K562 (cell line): ENCODE data around the gene ARFGAP1. TPM values are rescaled to one million over a fixed set of nuclear protein-coding genes. Genes with fewer than 3 reads are reported as not detected.

Source experiments
- ATAC-seq: fragments of 200-7000 bp; cut with Tn5 transposase; 3 replicates; pipeline ENCODE4 v1.9.1; 2020; ENCODE audit warnings: moderate library complexity
- BruUV-seq: library from RNA; stranded (reverse); fragments of 400-500 nt; replicated peaks from 2 replicates; lab custom pipeline; 2021; lab: Mats Ljungman, UMichigan
- CTCF ChIA-PET: fragments of 300-600 bp; formaldehyde crosslinking; extraction: SDS; loops from one replicate; lab custom pipeline; 2021; ENCODE audit warnings: low intra/inter-chr PET ratio; lab: Yijun Ruan, JAX
- POLR2A ChIA-PET: fragments of 300-600, 350-650 bp; sonication (Branson Sonifier 250); formaldehyde crosslinking; extraction: SDS; loops from one replicate; lab custom pipeline; 2021; ENCODE audit warnings: antibody characterized with exemption, inconsistent platforms; lab: Yijun Ruan, JAX
- DNase-seq, 4 experiments: peaks; one replicate each; pipeline versions ENCODE4 v3.0.0 to v3.0.0-alpha.2; 2011 to 2018; ENCODE audit warnings: low spot score in 3 of 4, mixed read lengths in 3 of 4; ENCODE audit errors: extremely low read depth in 1 of 4
- FAIRE-seq: peaks from 2 replicates; lab custom pipeline; 2011; peaks lifted over from hg19 to GRCh38; lab: Jason Lieb, UNC
- H2AFZ ChIP-seq: 2 replicates; pipeline ENCODE4 v1.6.0; 2011; ENCODE audit warnings: low read depth, low read length, control low read depth, inconsistent platforms
- H3K27ac ChIP-seq: fragments of 200-600 bp; 3 replicates; pipeline ENCODE4 v1.8.0; 2011; ENCODE audit warnings: low read depth, mild to moderate bottlenecking, control low read depth, inconsistent platforms, low read length, moderate library complexity, mixed read lengths; ENCODE audit errors: extremely low read depth
- H3K27me3 ChIP-seq, 2 experiments: fragments of 300-600 bp in 1 of 2; 2 replicates in 1 of 2; 3 replicates in 1 of 2; pipeline versions ENCODE4 v1.6.0 to v1.8.0; 2011; ENCODE audit warnings: inconsistent platforms in 2 of 2, low read length in 2 of 2, mild to moderate bottlenecking in 1 of 2, mixed read lengths in 1 of 2, moderate library complexity in 1 of 2; ENCODE audit not compliant: control insufficient read depth in 2 of 2, insufficient read depth in 2 of 2
- H3K36me3 ChIP-seq: fragments of 300-600 bp; 3 replicates; pipeline ENCODE4 v1.8.0; 2011; ENCODE audit warnings: mild to moderate bottlenecking, low read length, inconsistent platforms; ENCODE audit not compliant: control insufficient read depth, insufficient read depth
- H3K4me1 ChIP-seq, 2 experiments: fragments of 200-600 bp in 1 of 2; replicated peaks in 1 of 2; 2 replicates in 1 of 2; 3 replicates in 1 of 2; pipeline versions ENCODE4 v1.5.1 to v1.8.0; 2011; ENCODE audit warnings: inconsistent platforms in 2 of 2, low read length in 2 of 2, mild to moderate bottlenecking in 1 of 2, mixed read lengths in 1 of 2, moderate library complexity in 1 of 2; ENCODE audit not compliant: control insufficient read depth in 2 of 2, insufficient read depth in 2 of 2
- H3K4me2 ChIP-seq: 2 replicates; pipeline ENCODE4 v1.6.1; 2011; ENCODE audit warnings: low read length, control low read depth, inconsistent platforms, mixed read lengths; ENCODE audit not compliant: insufficient read depth
- H3K4me3 ChIP-seq: fragments of 200-600 bp; sonication (generic), shearing (Covaris generic); 2 replicates; pipeline ENCODE4 v1.5.1; 2016; ENCODE audit warnings: control low read depth, inconsistent platforms
- H3K79me2 ChIP-seq: fragments of 200-600 bp; 3 replicates; pipeline ENCODE4 v1.8.0; 2011; ENCODE audit warnings: low read length, inconsistent platforms; ENCODE audit not compliant: control insufficient read depth, insufficient read depth
- H3K9ac ChIP-seq, 2 experiments: 2 replicates each; pipeline versions ENCODE4 v1.6.0 to v1.6.1; 2011; ENCODE audit warnings: low read depth in 2 of 2, low read length in 2 of 2, control low read depth in 1 of 2, inconsistent platforms in 1 of 2, mild to moderate bottlenecking in 1 of 2, mixed read lengths in 1 of 2; ENCODE audit not compliant: insufficient read depth in 1 of 2
- H3K9me1 ChIP-seq: one replicate; pipeline ENCODE4 v1.6.0; 2011; ENCODE audit warnings: inconsistent platforms, mild to moderate bottlenecking, low read length, moderate library complexity; ENCODE audit not compliant: control insufficient read depth, insufficient read depth
- H3K9me3 ChIP-seq: replicated peaks from 2 replicates; pipeline ENCODE4 v1.5.1; 2011; ENCODE audit warnings: low read depth, low read length, inconsistent platforms; ENCODE audit not compliant: control insufficient read depth, insufficient read depth
- H4K20me1 ChIP-seq: replicated peaks from 2 replicates; pipeline ENCODE4 v1.6.1; 2011; ENCODE audit warnings: low read length, inconsistent platforms, mixed read lengths; ENCODE audit not compliant: control insufficient read depth, insufficient read depth
- CTCF ChIP-seq, 3 experiments: IDR thresholded peaks in 2 of 3; conservative IDR thresholded peaks in 1 of 3; 2 replicates each; pipeline ENCODE4 v1.5.1; 2011 to 2012; ENCODE audit warnings: low read length in 3 of 3, mild to moderate bottlenecking in 3 of 3, control low read depth in 2 of 3, improper control_type of control experiment in 1 of 3, inconsistent platforms in 1 of 3, low read depth in 1 of 3, mixed read lengths in 1 of 3, moderate library complexity in 1 of 3; ENCODE audit not compliant: insufficient read depth in 2 of 3
- MAFK ChIP-seq: IDR thresholded peaks from 2 replicates; pipeline ENCODE4 v1.6.1; 2011; ENCODE audit warnings: low read length, improper control_type of control experiment
- XRCC3 ChIP-seq: fragments of 450-650 bp; IDR thresholded peaks from 2 replicates; pipeline ENCODE4 v1.6.1; 2017; ENCODE audit warnings: mild to moderate bottlenecking, moderate library complexity
- WGBS: fragments of 100-300 bp; shearing (Covaris generic); methylation state at CpG from one replicate; pipeline ENCODE4 v1.1.6; 2016; ENCODE audit warnings: low coverage, mixed read lengths; ENCODE audit not compliant: insufficient coverage; ENCODE audit errors: missing lambda C conversion rate; 5-methylcytosine and 5-hydroxymethylcytosine counted together
- in situ Hi-C: fragments of 300-500 bp; cut with MboI; formaldehyde crosslinking; loops from 4 replicates; pipeline ENCODE4 v1.15.0; 2018; ENCODE audit warnings: inconsistent platforms, mixed read lengths
- intact Hi-C: fragments of 100-400 bp; cut with micrococcal nuclease; formaldehyde crosslinking; loops from 2 replicates; pipeline ENCODE4 v1.14.2; 2022
- polyA plus RNA-seq, 8 experiments: library from polyadenylated mRNA; depleted of rRNA in 4 of 8; stranded (reverse) in 5 of 8; unstranded in 3 of 8; fragments of >200 nt; fragmentation: Nextera tagmentation in 2 of 8; fragmentation: Illumina TruSeq in 1 of 8; extraction: Ambion mirVana in 2 of 8; extraction: Trizol in 1 of 8; gene quantifications; 2 replicates each; pipeline versions ENCODE4 v1.2.1 to v1.2.3, GENCODE V29; 2011 to 2014; ENCODE audit warnings: inconsistent platforms in 1 of 8, missing spikeins in 1 of 8
- total RNA-seq, 7 experiments: library from RNA; depleted of rRNA in 6 of 7; stranded (reverse); fragments of >200 nt in 6 of 7; fragmentation: Illumina TruSeq in 2 of 7; extraction: Trizol in 2 of 7; gene quantifications; 2 replicates each; pipeline versions ENCODE4 v1.2.1 to v1.2.3, GENCODE V29; 2011 to 2021; ENCODE audit warnings: low replicate concordance in 1 of 7

The ARFGAP1 gene
- total and polyA plus RNA-seq, 9 of the 15 experiments (the other 6 are each of a cell fraction or from before 2014, with no cell fraction given), result 0.53 to 102 (median 33.5) TPM

- WGBS, result 0% methylated on average over 10 of the region's 10 CpGs
- ChIA-PET CTCF (interaction anchor here (0.6 kb wide), 1 partner anchor 8 kb away, joined by 3 read pairs; no protein-coding TSS in a partner anchor), POLR2A (no interaction called here)
Observed at GRCh38 chr20:63325021-63325471, 52.4 kb downstream of the ARFGAP1 start.

More at GRCh38 chr20:63325021-63325471, 52.4 kb downstream of the ARFGAP1 start:
- intact Hi-C loops (no loop called here), in situ Hi-C loops (no loop called here)
- no peak for ATAC-seq
- no peak for FAIRE-seq
- Histone ChIP-seq H3K27me3 (peaks cover 18 to 32% of the 10 kb centered on the region in 2 experiments; a peak in 4 of 5 replicates), H3K9me3 (no peaks in the 10 kb centered on the region), H2AFZ (no peak overlapping the region), H3K36me3 (no peaks in the 10 kb centered on the region), H3K4me3 (no peak overlapping the region), H3K79me2 (no peaks in the 10 kb centered on the region), H3K9ac (no peak overlapping the region), H3K4me2 (no peak overlapping the region), H3K4me1 (peaks cover 0 to 25% of the 10 kb centered on the region in 2 experiments; a peak in 1 of 5 replicates), H3K27ac (no peak overlapping the region), H3K9me1 (no peaks in the 10 kb centered on the region), H4K20me1 (no peaks in the 10 kb centered on the region)
- no peak for DNase-seq
- TF ChIP-seq CTCF (IDR thresholded peaks at IDR 0.05 in 2 of 3, conservative IDR thresholded peaks at IDR 0.05 in 1 of 3; ENCODE audit: insufficient read depth in 2 of 3, low read depth in 1 of 3, low read length in 3 of 3), result no peak
- TF ChIP-seq MAFK, result no peak
- no peak for TF ChIP-seq XRCC3
- BruUV-seq, result no TSS peak
